ENCODE measurements around the gene RHBDL1. TPM values are rescaled to one million over a fixed set of nuclear protein-coding genes. Genes with fewer than 3 reads are reported as not detected.

The RHBDL1 gene
- total RNA-seq, 1 experiment from 2014 or later = 1.1 TPM

DNA sequence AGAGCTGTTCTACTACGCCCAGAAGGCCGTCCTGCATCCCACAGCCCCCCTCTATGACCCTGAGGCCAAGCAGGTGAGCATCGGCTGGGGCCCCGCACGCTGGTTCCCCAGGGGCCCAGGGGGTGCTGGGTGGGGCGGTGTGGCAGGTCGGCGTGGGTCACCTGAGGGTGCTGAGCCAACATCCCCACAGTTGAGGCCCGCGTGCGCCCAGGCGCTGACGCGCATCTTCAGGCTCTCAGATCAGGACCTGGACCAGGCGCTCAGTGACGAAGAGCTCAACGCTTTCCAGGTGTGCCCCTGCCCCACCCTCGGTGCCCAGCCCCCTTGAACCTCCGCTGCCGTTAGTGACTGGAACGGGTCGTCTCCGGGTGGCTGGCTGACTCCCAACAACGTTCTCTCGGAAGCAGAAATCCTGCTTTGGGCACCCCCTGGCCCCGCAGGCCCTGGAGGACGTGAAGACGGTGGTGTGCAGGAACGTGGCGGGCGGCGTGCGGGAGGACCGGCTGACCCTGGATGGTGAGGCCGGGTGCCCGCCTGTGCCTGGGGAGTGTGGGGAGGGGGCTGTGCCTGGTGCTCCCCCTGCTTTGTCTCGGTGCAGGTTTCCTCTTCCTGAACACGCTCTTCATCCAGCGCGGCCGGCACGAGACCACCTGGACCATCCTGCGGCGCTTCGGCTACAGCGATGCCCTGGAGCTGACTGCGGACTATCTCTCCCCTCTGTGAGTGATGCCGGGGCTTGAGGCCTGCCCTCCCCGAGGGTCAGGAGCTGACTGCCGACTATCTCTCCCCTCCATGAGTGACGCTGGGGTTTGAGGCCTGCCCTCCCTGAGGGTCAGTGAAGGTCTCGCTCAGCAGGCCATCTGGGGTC, 4.8 kb upstream of the RHBDL1 start:
- H3K36me3 ChIP-seq = peaks cover 72% of the 10 kb centered on the region
- no peak overlapping the region for H3K27ac ChIP-seq
- H3K27me3 ChIP-seq (replicated peaks) = no peaks in the 10 kb centered on the region
- DNase-seq (ENCODE audit: low read depth in 1 of 2, low spot score in 2 of 2) = no peak
- H3K4me1 ChIP-seq (replicated peaks) = peaks cover 13% of the 10 kb centered on the region
- H3K4me3 ChIP-seq = no peak overlapping the region
- H3K9me3 ChIP-seq (replicated peaks) = no peaks in the 10 kb centered on the region

DNA sequence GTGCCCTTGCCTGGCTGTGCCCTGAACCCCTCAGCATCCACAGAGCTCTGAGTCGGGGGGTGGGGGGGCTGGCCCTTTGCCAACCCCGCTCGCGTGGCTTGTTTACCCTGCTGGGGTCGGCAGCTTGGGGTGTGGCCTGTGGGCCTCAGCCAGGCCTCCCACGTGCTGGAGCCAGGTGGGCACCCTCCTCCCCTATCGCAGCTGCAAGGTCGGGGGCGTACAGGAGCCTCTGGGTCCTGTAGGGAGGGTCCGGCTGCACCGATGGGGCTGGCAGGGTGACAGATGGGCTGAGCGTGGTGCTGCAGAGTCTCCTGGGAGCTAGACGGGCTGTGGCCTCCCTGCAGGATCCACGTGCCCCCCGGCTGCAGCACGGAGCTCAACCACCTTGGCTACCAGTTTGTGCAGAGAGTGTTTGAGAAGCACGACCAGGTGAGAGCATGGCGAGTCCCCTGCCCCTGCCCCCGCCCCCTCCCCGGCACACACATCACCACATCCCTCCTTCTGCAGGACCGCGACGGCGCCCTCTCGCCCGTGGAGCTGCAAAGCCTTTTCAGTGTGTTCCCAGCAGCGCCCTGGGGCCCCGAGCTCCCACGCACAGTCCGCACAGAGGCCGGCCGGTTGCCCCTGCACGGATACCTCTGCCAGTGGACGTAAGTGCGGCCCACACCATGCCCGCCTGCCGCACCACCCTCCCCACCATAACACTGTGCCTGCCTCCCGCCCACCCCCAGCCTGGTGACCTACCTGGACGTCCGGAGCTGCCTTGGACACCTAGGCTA, 3.9 kb upstream of the RHBDL1 start:
- Histone ChIP-seq H3K36me3 (peaks cover 70% of the 10 kb centered on the region), H3K27ac (no peak overlapping the region), H3K4me3 (no peak overlapping the region), H3K9me3 (replicated peaks) (no peaks in the 10 kb centered on the region), H3K4me1 (replicated peaks) (peaks cover 13% of the 10 kb centered on the region), H3K27me3 (replicated peaks) (no peaks in the 10 kb centered on the region)
- DNase-seq (ENCODE audit: low read depth in 1 of 2, low spot score in 2 of 2) = no peak

DNA sequence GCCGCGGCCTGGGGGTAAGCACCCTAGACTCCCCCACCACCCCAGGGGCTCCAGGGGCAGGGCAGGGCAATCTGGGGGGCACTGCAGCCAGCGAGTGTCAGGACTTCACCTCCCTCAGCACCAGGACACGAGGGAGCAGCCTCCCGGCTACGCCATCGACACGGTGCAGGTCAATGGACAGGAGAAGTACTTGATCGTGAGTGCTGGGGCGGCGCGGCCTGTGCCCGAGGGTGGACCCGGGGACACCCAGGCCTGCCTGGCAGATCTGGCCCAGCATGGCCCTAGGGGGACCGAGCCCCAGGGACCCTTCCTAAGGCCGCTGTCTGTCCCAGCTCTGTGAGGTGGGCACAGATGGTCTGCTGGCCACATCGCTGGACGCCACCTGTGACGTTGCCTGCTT, 3.1 kb upstream of the RHBDL1 start:
- Histone ChIP-seq H3K27ac (no peak overlapping the region), H3K36me3 (peaks cover 66% of the 10 kb centered on the region), H3K4me1 (replicated peaks) (peaks cover 13% of the 10 kb centered on the region), H3K4me3 (no peak overlapping the region), H3K9me3 (replicated peaks) (no peaks in the 10 kb centered on the region), H3K27me3 (replicated peaks) (no peaks in the 10 kb centered on the region)
- no peak for DNase-seq (ENCODE audit: low read depth in 1 of 2, low spot score in 2 of 2)

DNA sequence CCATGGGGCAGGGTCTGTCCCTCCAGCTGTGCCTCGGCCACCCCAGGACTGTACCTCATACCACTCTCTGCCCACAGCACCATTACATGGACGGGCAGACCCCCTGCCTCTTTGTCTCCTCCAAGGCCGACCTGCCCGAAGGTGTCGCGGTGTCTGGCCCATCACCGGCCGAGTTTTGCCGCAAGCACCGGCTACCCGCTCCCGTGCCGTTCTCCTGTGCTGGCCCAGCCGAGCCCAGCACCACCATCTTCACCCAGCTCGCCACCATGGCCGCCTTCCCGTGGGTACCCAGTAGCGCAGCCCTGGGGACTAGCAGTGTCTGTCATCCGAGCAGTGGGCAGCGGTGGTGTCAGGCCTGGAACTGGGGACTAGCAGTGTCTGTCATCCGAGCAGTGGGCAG, 2.6 kb upstream of the RHBDL1 start:
- Histone ChIP-seq H3K27ac (no peak overlapping the region), H3K27me3 (replicated peaks) (no peaks in the 10 kb centered on the region), H3K9me3 (replicated peaks) (no peaks in the 10 kb centered on the region), H3K4me3 (no peak overlapping the region), H3K36me3 (peaks cover 64% of the 10 kb centered on the region), H3K4me1 (replicated peaks) (peaks cover 13% of the 10 kb centered on the region)
- no peak for DNase-seq (ENCODE audit: low read depth in 1 of 2, low spot score in 2 of 2)

DNA sequence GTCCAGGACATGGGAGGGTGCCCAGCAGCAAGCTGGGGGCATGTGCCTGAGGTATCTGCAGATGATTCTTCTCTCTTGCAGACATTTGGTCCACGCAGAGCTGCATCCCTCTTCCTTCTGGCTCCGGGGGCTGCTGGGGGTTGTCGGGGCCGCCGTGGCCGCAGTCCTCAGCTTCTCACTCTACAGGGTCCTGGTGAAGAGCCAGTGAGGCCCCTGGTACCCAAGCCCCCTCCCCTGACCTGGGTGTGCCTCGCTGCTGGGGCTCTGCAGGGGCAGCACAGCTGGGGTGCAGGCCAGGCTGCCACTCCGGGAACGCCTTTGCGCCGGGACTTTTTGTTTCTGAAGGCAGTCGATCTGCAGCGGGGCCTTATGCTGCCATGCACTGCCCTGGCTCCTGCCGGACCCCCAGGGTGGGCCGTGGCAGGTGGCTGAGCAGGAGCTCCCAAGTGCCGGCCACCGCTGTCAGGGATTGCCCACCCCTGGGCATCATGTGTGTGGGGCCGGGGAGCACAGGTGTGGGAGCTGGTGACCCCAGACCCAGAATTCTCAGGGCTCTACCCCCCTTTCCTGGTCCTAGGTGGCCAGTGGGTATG, 2.0 kb upstream of the RHBDL1 start:
- Histone ChIP-seq H3K4me3 (no peak overlapping the region), H3K27me3 (replicated peaks) (no peaks in the 10 kb centered on the region), H3K9me3 (replicated peaks) (no peaks in the 10 kb centered on the region), H3K36me3 (peaks cover 58% of the 10 kb centered on the region), H3K27ac (no peak overlapping the region), H3K4me1 (replicated peaks) (peaks cover 13% of the 10 kb centered on the region)
- no peak for DNase-seq (ENCODE audit: low read depth in 1 of 2, low spot score in 2 of 2)

DNA sequence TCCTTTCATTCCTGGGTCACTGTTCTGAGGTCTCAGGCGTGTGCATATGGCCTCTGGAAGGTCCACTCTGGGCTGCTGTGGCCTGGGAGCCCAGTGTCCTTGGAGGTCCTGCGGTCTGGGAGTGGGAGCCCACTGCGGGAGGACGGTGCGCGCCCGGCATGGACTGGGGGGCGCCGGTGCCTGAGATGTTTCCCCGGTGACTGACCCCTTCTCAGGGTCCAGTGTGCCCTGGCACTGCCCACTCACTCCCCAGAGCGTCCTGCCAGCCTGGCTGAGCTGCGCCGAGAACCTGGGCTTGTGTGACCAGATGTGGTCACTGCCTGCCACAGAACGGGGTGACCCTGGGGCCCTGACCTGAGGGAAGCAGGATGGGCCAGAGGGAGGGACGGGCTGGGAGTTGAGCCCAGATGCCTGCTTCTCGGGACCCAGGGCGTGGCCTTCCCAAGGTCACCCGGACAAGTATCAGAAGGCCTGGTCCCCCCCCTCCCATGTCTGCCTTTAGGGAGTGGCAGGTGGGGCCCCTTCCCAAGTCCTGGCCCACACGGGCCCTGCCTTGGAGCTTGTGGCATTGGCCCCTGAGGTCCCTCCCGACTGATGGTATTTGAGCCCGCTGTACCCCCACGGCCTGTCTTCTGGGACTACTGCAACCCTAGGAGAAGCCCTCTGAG, 1.1 kb upstream of the RHBDL1 start:
- Histone ChIP-seq H3K36me3 (peaks cover 50% of the 10 kb centered on the region), H3K27me3 (replicated peaks) (no peaks in the 10 kb centered on the region), H3K4me3 (no peak overlapping the region), H3K27ac (no peak overlapping the region), H3K9me3 (replicated peaks) (no peaks in the 10 kb centered on the region), H3K4me1 (replicated peaks) (peaks cover 9% of the 10 kb centered on the region)
- DNase-seq (ENCODE audit: low read depth in 1 of 2, low spot score in 2 of 2) = no peak

DNA sequence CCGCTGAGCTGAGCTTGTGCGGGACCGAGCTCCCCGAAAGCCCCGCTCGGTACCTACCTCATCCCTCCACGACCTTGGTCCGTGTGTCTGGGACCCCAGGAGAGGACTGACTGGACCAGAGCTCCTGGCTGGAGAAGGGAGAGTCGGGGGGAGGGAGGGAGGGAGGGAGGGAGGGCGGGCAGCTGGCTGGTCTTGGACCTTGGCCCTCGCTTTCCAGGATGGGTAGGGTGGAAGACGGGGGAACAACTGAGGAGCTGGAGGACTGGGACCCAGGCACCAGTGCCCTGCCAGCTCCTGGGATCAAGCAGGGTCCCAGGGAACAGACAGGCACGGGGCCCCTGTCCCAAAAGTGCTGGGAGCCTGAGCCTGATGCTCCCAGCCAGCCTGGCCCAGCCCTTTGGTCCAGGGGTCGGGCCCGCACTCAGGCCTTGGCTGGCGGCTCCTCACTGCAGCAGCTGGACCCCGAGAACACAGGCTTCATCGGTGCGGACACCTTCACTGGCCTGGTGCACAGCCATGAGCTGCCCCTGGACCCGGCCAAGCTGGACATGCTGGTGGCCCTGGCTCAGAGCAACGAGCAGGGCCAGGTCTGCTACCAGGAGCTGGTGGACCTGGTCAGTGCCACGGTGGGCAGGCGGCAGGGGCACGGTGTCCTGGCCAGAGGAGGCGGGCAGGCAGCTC, 553 bp downstream of the RHBDL1 start:
- H3K27me3 ChIP-seq (replicated peaks) = no peaks in the 10 kb centered on the region
- DNase-seq (ENCODE audit: low read depth in 1 of 2, low spot score in 2 of 2) = no peak
- H3K36me3 ChIP-seq = peaks cover 43% of the 10 kb centered on the region
- H3K9me3 ChIP-seq (replicated peaks) = peaks cover 5% of the 10 kb centered on the region
- peaks cover 19% of the 10 kb centered on the region for H3K4me1 ChIP-seq (replicated peaks)
- H3K4me3 ChIP-seq = no peak overlapping the region
- no peak overlapping the region for H3K27ac ChIP-seq

DNA sequence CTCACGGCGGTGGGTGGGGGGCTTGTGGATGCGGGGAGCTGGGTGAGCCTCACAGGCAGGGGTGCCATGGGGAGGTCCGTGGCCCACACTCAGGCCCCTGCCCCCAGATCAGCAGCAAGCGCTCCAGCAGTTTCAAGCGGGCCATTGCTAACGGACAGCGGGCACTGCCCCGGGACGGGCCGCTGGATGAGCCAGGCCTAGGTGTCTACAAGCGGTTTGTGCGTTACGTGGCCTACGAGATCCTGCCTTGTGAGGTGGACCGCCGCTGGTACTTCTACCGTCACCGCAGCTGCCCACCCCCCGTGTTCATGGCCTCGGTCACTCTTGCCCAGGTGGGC, 1.1 kb downstream of the RHBDL1 start:
- no peak for DNase-seq (ENCODE audit: low read depth in 1 of 2, low spot score in 2 of 2)
- Histone ChIP-seq H3K27ac (no peak overlapping the region), H3K36me3 (peaks cover 43% of the 10 kb centered on the region), H3K4me3 (no peak overlapping the region), H3K27me3 (replicated peaks) (no peaks in the 10 kb centered on the region), H3K4me1 (replicated peaks) (peaks cover 24% of the 10 kb centered on the region), H3K9me3 (replicated peaks) (peaks cover 5% of the 10 kb centered on the region)

DNA sequence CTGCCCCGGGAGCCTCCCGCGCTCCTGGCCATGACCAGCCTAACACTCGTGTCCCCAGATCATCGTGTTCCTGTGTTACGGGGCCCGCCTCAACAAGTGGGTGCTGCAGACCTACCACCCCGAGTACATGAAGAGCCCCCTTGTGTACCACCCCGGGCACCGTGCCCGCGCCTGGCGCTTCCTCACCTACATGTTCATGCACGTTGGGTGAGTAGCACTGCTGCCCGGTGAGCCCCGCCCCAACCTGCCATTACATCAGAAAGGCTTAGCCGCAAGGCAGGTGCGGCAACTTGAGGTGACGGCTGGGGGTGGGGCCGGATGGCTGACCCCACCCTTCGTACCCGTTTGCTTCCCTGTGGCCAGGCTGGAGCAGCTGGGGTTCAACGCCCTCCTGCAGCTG, 1.4 kb downstream of the RHBDL1 start:
- peaks cover 43% of the 10 kb centered on the region for H3K36me3 ChIP-seq
- H3K27me3 ChIP-seq (replicated peaks) = no peaks in the 10 kb centered on the region
- H3K27ac ChIP-seq = no peak overlapping the region
- no peak overlapping the region for H3K4me3 ChIP-seq
- H3K9me3 ChIP-seq (replicated peaks) = peaks cover 5% of the 10 kb centered on the region
- DNase-seq (ENCODE audit: low read depth in 1 of 2, low spot score in 2 of 2) = no peak
- H3K4me1 ChIP-seq (replicated peaks) = peaks cover 27% of the 10 kb centered on the region

DNA sequence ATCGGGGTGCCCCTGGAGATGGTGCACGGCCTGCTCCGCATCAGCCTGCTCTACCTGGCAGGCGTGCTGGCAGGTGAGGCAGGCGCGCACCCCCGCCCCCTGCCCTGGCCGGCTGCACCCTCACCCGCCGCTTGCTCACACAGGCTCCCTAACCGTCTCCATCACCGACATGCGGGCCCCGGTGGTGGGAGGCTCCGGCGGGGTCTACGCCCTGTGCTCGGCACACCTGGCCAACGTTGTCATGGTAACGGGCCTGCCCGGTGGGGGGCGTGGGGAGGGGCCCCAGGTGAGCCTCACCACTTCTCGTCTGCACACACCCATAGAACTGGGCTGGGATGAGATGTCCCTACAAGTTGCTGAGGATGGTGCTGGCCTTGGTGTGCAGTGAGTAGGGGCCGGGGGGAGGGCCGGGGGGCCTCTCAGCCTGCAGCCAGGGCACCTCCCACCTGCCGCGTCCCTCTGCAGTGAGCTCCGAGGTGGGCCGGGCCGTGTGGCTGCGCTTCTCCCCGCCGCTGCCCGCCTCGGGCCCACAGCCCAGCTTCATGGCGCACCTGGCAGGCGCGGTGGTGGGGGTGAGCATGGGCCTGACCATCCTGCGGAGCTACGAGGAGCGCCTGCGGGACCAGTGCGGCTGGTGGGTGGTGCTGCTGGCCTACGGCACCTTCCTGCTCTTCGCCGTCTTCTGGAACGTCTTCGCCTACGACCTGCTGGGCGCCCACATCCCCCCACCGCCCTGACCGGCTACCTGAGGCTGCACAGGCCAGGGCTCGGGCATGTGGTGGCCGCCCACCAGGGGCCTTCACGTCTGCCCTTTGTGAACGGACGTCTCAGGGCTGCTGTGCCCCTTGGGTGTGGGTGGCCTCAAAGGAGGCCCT, 2.1 kb downstream of the RHBDL1 start:
- H3K4me1 ChIP-seq (replicated peaks) = peaks cover 31% of the 10 kb centered on the region
- H3K27ac ChIP-seq = no peak overlapping the region
- H3K36me3 ChIP-seq = peaks cover 43% of the 10 kb centered on the region
- H3K27me3 ChIP-seq (replicated peaks) = no peaks in the 10 kb centered on the region
- H3K4me3 ChIP-seq = no peak overlapping the region
- H3K9me3 ChIP-seq (replicated peaks) = peaks cover 5% of the 10 kb centered on the region
- DNase-seq (ENCODE audit: low read depth in 1 of 2, low spot score in 2 of 2) = no peak

DNA sequence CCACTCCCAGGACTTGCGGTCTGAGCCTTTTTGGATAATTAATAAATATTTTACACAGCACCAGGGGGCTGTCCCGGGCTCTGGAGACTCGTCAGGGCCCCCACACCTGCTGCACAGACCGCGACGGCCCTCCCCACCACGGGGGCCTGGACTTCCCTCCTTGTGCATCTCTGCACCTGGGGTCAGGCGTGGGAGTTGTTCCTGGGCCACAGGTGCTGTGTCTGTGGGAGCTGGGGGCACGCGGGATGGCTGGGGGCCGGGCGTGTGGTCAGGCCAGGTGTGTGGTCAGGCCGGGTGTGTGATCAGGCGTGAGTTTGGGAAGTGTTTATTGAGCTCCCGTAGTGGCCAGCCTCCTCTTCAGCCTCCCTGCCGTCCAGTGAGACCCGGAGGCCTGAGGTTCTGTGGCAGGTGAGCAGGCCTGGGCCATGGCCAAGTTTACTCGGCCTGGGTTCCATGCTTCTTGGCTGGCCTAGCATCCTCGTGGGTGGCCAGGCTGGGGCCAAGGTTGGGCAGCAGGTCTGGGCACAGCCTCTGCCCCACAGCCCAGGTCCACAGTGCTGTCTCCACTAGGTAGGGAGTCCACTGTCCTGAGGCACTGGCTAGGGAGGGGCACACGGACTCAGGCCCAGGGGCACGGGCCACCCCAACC, 2.9 kb downstream of the RHBDL1 start:
- Histone ChIP-seq H3K27me3 (replicated peaks) (no peaks in the 10 kb centered on the region), H3K4me3 (no peak overlapping the region), H3K27ac (no peak overlapping the region), H3K9me3 (replicated peaks) (peaks cover 5% of the 10 kb centered on the region), H3K36me3 (peaks cover 43% of the 10 kb centered on the region), H3K4me1 (replicated peaks) (peaks cover 33% of the 10 kb centered on the region)
- DNase-seq (ENCODE audit: low read depth in 1 of 2, low spot score in 2 of 2) = no peak

Measured in SJSA1 (cell line).